NCI-H1694 treated with DMSO at 0.1 percent for 48 hours (cell line): ENCODE results near the gene CDKN2B.

Source experiments
- DNase-seq: peaks from one replicate; lab custom pipeline; 2025; lab: John Stamatoyannopoulos, UW

CDKN2B gene

DNA sequence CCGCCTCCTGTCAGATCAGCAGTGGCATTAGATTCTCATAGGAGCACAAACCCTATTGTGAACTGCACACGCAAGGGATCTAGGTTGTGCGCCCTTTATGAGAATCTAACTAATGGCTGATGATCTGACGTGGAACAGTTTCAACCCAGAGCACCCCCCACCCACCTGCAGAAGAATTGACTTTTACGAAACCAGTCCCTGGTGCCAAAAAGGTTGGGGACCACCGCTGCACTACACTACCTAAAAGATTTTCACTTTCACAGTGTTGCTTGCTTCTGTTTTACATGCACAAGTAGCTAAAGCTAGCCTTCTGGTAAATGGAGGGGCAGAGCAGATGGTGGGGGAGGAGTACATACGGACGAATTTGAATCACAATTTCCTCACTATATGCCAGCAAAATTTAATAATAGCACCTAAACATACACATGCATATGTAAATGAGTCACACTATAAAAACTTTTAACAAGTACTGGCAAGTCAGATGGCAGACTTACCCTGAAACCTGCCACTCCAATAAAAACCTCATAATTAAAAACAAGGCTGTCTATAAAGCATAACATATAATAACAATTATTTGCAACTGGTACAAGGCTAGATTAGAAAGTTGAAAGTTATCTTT, 24.0 kb upstream of the CDKN2B start:
- peak; percentile 86 for DNase-seq

- DNase-seq, result no peak
These were observed 22.7 kb upstream of the CDKN2B start for GRCh38 chr9:22031655-22032411.

DNA sequence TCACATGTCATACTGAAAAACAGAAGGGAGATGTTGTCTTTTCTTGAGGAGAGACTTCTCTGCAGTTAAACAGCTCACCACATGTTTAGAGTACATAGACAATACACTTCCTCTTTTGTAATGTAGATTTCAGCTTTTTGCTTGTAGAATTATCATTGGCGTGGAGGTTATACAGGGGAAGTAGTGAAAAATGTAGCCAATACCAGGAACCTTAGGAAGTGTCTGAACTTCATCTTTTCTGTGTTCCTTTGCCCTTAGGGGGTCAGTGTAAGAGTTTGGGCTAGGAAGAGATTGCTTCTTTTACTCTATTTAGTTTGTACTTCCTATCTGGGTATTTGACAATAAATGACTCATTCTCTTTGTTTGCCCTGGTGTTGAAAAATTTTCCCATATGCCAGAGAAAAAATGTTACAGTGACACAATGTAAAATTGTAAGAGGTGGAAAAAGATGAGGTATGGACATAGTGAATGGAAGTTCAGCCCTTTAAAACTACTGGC, 21.0 kb upstream of the CDKN2B start:
- no peak for DNase-seq

DNA sequence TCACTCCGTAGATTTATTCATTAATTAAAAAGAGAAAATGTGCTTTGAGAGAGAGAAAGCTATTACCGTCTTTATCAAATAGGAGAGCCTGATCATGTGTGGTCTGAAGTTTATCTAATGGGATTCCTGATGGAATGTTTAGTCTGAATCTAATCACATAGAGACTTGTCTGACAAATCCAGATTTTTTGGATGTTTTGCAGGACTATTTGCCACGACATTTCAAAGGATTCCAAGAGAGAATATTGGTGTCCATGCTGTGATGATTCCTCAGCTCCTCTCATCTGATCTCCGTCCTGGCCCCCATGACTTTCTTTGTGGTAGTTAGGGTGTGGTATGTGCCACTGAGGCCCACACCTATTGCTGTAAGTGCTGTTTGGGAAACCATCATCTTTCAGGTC, 20.1 kb upstream of the CDKN2B start:
- no peak for DNase-seq

DNA sequence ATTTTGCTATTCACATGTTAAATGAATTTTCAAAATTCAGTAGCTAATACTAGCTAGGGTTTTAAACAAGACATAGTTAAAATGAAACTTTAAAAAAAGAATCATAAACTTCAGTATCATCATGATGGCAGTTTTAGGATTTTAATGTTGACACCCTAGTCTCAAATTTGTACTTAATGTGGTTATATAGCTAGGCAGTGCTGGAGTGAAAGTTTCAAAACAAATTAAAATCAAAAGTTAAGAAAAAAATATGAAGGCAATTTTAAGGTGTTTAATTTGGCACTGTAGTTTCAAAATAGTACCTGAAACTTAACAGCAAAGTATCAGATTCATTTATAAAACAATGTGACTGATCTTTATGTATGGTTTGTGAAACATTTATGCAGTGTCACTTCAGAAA, 19.3 kb upstream of the CDKN2B start:
- no peak for DNase-seq

GRCh38 chr9:22026696-22027095, 17.6 kb upstream of the CDKN2B start:
- no peak for DNase-seq

DNA sequence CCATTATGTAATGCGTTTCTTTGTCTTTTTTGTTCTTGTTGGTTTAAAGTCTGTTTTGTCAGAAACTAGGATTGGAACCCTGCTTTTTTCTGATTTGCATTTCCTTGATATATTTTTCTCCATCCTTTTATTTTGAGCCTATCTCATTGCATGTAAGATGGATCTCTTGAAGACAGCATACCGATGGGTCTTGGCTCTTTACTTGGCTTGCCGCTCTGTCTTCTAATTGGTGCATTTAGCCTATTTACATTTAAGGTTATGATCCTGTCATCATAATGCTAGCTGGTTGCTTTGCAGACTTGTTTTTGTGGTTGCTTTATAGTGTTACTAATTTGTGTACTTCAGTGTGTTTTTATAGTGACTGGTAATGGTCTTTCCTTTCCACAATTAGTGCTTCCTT, 13.3 kb upstream of the CDKN2B start:
- DNase-seq, result no peak

GRCh38 chr9:22010866-22011625, 1.9 kb upstream of the CDKN2B start:
- DNase-seq, result no peak

GRCh38 chr9:22009506-22009867, 382 bp upstream of the CDKN2B start:
- DNase-seq, result no peak

GRCh38 chr9:22008384-22008716, 755 bp downstream of the CDKN2B start:
- no peak for DNase-seq

DNA sequence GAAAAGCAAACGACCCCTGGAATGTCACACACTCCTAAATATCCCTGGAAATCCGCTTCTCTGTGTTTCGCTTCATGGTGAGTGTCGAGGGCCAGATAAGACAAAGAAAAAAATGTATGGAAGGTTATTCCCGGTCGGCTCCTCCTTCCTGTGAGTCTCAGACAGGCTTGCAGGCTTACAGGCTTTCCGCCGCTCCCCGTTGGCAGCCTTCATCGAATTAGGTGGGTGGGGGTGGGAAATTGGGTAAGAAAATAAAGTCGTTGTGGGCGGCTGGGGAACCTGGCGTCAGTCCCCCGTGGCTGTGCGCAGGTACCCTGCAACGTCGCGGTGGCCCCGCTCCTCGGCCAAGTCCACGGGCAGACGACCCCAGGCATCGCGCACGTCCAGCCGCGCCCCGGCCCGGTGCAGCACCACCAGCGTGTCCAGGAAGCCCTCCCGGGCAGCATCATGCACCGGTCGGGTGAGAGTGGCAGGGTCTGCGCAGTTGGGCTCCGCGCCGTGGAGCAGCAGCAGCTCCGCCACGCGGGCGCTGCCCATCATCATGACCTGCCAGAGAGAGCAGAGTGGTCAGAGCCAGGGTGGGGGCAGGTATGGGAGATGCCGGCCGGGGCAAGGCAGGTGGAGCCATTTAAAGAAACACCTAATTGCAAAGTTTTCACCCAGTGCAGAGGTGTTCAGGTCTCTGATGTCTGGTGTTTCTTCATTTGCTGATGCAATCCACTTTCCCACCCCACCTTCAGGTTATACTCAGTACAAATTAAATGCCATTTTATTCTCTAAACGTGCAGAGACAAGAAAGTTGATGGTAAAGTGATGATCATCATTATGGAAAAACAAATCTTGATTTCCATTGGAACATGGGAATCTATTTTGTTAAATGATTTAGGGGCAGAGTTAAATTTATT, 3.2 kb downstream of the CDKN2B start:
- DNase-seq, result no peak

DNA sequence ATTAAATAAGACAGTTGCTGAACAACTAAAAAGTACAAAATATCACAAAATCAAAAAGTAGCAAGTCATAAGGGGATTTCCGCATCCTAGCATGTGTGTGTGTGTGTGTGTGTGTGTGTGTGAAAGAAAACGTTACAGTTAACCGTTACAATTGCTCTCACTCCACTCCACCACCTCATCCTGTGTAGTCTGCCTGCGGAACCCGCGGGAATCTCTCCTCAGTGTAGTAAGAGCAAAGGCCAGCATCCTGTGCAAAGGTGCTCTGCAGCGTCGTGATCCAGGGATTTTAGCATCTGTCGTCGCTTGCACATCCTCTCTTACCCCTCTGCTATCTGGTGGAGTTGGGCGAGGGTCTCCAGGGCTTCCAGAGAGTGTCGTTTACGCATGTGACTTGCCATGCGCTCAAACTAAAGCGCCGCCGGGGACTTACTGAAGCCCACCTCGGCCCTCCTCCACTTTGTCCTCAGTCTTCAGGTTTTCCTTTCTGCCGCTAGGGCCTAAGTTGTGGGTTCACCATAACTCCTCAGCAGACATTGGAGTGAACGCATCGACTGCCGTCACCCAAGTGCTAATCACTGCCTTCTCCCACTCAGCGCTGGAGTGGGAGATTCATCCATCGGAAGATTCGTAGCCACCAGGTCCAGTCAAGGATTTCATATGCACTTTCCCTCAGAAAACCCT, 3.9 kb downstream of the CDKN2B start:
- no peak for DNase-seq

GRCh38 chr9:22002038-22002437, 7.1 kb downstream of the CDKN2B start:
- no peak for DNase-seq

DNA sequence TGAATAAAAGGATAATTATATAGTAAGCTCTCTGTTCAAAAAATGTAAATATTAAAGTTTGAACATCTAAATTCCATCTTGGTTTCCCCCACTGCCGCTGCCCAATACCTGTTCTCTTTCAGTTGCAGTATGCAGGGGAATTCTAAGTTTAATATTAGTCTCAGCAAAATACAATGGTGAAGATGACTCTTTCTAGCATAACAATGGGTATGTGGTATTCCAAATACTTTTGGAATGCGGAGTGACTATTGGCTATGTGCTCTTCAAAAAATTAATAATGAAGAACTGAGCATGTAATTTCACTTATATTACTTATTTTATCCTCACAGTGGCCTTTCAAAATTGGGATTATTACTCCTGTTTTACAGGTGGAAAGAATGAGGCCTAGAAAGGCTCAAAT, 11.1 kb downstream of the CDKN2B start:
- DNase-seq, result no peak

DNA sequence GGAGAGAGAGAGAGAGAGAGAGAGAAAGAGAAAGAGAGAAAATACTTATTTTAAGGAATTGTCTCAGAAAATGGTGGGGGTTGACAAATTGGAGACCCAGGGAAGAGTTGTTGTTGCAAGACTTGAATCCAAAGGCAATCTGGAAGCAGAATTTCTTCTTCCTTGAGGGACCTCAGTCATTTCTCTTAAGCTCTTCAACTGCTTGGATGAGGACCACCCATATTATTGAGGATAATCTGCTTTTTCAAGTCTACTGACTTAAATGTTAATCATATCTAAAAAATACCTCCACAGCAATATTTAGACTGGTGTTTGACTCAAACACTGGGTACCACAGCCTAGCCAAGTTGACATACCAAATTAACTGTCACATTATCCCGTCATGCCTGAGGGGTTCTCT, 11.6 kb downstream of the CDKN2B start:
- DNase-seq, result no peak

DNA sequence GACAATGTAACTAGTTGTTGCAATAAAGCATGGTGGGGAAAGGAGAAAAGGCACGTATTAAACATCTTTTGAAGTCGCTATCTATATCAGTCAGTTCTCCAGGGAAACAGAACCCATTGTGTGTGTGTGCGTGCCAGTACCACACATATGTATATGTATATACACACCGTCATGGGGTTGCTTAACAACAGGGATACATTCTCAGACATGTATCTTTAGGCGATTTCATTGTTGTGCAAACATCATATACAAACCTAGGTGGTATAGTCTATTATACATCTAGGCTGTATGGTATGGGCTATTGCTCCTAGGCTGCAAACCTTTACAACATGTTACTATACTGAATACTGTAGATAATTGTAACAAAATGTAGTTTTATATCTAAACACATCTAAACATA, 12.2 kb downstream of the CDKN2B start:
- DNase-seq, result no peak

DNA sequence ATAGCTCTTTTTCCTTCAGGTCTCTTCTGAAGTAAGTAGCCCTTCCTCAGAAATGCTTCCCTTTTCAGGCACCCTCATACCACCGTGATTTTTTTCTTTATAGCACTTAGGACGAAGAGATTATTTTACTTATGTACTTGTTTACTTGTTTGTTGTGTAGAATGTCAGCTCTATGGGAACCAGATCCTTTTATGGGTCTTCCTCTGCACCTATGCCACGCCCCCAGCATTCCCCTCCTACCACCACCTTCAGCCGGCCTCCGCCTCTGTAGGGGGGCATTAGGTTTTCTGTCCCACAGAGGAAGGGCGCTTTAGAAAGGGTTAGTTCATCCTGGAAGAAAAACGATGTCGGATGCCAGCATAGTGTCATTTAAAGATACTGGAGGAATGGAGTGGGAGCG, 12.7 kb downstream of the CDKN2B start:
- peak; percentile 38 for DNase-seq

DNA sequence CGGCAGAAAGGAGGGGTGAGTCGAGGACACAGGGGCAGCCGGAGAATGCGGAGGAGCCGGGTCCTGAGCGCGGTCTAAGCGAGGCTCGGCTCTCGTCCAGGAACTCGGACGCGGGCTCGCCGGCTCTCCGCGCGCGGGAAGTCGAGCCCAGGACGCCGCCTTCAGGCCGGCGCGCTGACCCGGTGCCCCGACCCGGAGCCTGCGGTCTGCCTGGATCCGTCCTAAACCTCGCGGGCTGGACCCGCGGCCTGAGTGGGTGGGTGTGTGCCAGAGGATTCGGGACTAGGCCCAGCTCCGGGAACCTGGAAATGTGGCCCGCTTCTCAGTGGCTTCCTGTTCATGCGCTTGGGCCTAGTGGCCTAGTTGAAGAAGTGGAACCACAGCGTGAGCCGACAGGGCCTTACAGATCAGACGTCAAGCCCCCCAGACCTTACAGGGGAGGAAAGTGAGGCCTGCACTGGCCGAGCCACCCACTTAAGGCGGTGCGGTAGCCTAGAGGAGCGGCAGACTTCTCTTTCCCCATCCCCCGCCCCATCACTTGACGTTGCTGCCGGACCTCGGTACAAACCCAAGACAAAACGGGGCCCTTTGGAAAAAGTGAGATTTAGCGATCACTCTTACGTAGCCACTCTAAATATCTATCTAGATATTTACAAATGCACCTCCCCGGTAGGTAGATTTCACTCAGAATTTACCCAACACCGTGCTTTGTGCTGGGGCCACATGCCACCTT, 13.3 kb downstream of the CDKN2B start:
- DNase-seq, result no peak

- peak; percentile 53 for DNase-seq
These were observed 14.0 kb downstream of the CDKN2B start for GRCh38 chr9:21995006-21995665.

GRCh38 chr9:21994556-21995005, 14.5 kb downstream of the CDKN2B start, which contains the start of gene CDKN2B-AS1:
Gene CDKN2B-AS1 (plus strand): TSS chr9:21994791.
- DNase-seq, result peak; percentile 86
